NB4 (cell line): ENCODE data around the gene SMU1.

Experiments used
- CTCF ChIP-seq: IDR thresholded peaks from one replicate; pipeline ENCODE4 v1.5.1; 2012; ENCODE audit warnings: low read depth, low read length
- MAX ChIP-seq: IDR thresholded peaks from 2 replicates; pipeline ENCODE4 v1.6.1; 2011; ENCODE audit warnings: low read depth, low read length

DNA sequence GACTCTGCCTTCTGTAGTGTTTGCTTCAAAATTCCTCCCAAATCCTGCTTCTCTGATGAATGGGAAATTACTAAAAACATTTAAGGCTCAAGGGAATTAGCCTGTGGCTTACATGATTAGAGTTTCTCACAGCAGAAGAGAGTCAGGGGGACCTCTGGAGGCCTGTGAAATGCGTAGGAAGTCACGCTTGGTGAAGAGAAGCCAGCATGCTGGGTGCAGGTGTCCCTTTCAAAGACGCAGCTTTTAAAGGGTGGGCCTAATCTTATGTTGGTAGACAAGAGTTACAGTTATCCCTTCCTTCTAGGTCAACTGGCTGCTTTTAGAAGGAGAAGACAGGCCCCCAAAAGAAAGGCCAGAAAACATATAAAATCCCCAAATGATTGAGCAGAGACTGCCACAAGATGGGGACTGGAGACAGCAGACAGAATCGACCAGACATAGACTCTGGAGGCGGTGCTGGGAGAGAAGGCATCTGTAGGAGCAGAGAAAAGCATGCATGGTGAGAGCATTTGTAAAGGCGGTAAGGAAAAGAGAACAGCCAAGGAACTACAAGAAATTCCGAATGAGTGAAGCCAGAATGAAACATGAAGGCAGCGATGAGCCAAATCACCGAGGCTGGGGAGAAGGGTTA lies 48.4 kb upstream of the SMU1 start:
- 0 out of 2 replicates have a peak, but pooled peaks have one; percentile 7 for TF ChIP-seq MAX
- no peak for TF ChIP-seq CTCF
